Fibroblast of mammary gland (primary cell): ENCODE measurements around the gene IGIP.

ENCODE experiments used
- DNase-seq: peaks from one replicate; pipeline ENCODE4 v3.0.0-alpha.2; 2010; ENCODE audit warnings: low read depth
- H3K4me3 ChIP-seq: 2 replicates; pipeline ENCODE4 v1.5.1; 2011; ENCODE audit warnings: low read depth, mild to moderate bottlenecking, low read length, moderate library complexity; ENCODE audit not compliant: control insufficient read depth
- CTCF ChIP-seq: conservative IDR thresholded peaks from 2 replicates; pipeline ENCODE4 v1.5.1; 2011; ENCODE audit warnings: low read depth, low read length, inconsistent platforms; ENCODE audit not compliant: control insufficient read depth, insufficient read depth

The IGIP gene

DNA sequence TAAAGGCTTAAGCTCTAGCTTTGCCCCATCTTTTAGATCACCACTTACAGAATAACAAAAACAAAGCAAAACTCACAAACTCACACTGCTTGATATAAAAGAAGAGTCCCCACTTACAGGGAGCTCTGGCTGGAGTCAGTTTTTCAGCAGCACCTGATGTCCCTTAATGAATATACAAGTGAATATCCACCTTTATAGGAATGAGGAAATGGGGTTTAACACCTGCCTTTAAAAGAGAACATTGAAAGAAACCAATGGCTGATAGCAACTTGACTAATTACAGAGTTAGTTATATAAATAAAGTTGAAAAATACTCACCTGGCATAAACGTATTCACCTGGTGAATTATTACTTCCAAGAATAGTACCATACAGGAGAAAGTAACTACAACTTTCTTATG lies 32.6 kb upstream of the IGIP start:
- no peak overlapping the region for H3K4me3 ChIP-seq
- TF ChIP-seq CTCF, result no peak
- DNase-seq, result no peak

GRCh38 chr5:140093866-140094265 lies 31.9 kb upstream of the IGIP start:
- DNase-seq, result no peak
- H3K4me3 ChIP-seq, result no peak overlapping the region
- no peak for TF ChIP-seq CTCF

DNA sequence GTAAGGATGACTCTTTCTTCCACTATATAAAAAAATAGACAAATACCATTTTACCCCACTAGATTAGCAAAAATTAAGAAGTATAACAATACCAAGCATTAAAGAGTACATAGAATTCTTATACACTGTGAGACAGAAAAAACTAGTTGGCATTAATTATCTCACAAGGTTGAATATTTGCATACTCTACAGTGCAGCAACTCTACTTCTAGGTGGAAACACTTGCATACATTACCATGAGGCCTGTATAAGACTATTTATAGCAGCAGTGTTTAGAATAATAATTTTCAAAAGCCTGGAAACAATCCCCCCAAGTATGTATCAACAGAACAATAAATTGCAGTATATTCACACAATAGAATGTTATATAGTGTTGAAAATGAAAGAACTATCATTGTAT lies 30.8 kb upstream of the IGIP start:
- no peak for TF ChIP-seq CTCF
- H3K4me3 ChIP-seq, result no peak overlapping the region
- DNase-seq, result no peak

GRCh38 chr5:140101179-140101578 lies 24.6 kb upstream of the IGIP start:
- H3K4me3 ChIP-seq, result no peak overlapping the region
- DNase-seq, result no peak
- no peak for TF ChIP-seq CTCF

GRCh38 chr5:140103154-140103553 lies 22.6 kb upstream of the IGIP start:
- no peak overlapping the region for H3K4me3 ChIP-seq
- no peak for TF ChIP-seq CTCF
- DNase-seq, result no peak

DNA sequence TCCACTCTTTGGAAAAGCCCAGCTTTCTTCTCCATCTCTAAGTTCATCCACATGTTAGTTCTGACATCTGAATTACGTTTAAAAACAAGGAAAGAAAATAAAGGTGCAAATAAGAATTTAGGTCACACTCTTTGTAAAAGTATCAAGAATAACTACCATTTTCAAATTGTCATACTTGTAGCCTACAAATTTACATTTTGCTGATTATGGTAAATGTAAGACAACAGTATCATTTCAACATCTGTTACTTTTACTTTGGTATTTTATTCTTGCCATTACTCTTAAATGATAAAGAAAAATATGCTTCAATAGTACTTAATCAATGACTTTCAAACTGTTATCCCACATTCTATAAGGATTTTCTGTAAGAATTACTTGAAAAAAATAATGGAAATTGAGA lies 21.6 kb upstream of the IGIP start:
- TF ChIP-seq CTCF, result no peak
- no peak overlapping the region for H3K4me3 ChIP-seq
- DNase-seq, result no peak

- no peak for DNase-seq
These were observed 19.6 kb upstream of the IGIP start for GRCh38 chr5:140106101-140106500.

More at GRCh38 chr5:140106101-140106500, 19.6 kb upstream of the IGIP start:
- TF ChIP-seq CTCF, result no peak
- no peak overlapping the region for H3K4me3 ChIP-seq
